AML-193 (cell line): ENCODE data around the gene ST14.
A peak's percentile ranks its signal among the peaks of the same experiment; 100 is the strongest.

Source experiments
- DNase-seq, 2 experiments: peaks; one replicate each; lab custom pipeline; 2025; lab: John Stamatoyannopoulos, UW

The ST14 gene

DNA sequence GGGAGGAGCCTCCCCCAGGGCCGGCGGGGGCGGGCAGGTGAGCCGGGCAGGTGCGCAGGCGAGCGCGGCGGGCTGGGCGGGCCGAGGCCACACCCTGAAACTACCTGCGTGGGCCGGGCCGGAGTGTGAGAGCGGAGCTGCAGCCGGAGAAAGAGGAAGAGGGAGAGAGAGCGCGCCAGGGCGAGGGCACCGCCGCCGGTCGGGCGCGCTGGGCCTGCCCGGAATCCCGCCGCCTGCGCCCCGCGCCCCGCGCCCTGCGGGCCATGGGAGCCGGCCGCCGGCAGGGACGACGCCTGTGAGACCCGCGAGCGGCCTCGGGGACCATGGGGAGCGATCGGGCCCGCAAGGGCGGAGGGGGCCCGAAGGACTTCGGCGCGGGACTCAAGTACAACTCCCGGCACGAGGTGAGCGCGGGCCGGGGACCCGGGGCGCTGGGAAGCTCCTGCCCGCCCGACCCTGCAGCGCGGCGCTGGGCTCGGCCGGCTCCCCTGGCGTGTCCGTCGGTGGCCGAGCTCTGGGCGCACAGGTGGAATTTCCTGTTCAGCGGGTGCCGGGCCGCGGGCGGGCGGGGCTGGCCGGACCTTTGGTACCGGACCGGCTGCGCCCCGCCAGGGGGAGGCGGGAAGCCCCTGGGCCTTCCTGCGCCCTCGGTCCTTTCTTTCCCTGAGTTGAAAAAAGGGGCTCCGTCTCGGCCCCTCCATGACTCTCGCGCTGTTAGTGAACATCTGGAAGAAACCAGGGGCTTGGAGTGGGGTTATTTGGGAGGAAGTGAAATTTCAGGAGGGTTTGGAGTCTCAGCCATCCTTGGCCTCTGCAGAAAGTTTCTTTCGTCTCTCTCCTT lies at the start of gene ST14:
Gene ST14, plus strand, starts transcription at position 126 of the 841 bp plus-strand sequence. Its CDS starts 198 bp downstream, at position 324.
- no peak for DNase-seq

DNA sequence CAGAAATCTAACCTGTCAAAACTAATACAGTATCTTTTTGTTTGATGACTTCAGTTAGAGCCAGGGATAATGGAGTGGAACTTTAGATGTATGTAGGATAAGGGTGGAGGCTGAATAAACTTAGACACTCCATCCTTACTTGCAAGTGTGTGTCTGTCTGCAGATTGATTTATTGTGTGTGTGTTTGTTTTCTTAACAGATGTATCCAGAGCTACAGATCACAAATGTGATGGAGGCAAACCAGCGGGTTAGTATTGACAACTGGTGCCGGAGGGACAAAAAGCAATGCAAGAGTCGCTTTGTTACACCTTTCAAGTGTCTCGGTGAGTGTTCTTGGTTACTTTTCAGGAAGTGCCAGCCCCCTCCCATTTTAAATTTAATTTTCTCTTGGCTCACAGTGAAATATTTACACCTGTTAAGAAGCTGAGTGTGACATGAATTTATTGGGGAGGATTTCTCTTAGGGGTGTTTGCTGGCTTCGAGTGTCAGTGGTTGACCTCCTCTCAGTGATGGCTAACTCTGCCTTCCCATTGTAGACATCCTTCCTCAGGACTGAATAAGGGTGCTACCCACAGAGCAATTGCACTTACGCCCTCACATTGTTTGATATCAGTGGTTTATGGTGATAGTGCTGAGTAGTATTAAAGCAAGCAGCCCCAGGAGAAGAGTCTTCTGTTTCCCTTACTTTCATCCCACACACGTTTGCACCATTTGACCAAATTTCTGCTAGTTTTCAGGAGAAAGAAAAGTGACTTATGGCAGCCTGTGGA lies 49.1 kb upstream of the ST14 start:
- no peak for DNase-seq

DNA sequence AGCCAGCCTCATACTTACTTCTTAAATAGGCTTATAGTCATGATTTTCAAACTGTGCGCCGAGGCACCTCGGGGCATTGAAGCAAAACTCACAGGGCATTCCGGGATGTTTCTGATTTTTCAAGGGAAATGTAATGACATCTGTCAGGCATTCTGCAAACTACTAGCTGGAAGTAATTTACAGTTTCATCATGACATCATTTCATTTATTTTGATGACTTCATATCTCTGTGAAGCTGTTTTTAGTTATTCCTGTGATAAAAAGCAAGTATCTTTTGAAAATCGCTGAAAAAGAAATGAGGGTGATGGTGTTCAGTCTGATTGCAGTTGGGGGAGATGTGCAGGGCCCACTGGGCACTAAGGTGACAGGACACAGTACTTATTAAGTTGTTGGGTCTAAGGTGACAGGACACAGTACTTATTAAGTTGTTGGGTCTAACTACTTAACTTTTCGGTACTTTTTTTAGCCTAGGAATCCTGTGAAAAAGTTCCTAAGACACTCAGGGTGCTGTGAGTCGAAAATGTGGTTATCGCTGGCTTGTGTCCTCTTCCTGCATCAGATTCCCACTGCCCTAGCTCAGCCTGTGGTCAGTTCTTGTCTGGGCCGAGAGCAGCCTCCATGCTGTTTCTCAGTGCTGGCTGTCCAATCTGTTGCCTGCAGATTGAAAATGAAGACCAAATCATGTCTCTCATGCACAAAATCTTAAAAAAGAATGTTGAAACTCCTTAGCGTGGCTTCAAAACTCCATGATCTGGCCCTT lies 47.3 kb upstream of the ST14 start:
- no peak for DNase-seq

DNA sequence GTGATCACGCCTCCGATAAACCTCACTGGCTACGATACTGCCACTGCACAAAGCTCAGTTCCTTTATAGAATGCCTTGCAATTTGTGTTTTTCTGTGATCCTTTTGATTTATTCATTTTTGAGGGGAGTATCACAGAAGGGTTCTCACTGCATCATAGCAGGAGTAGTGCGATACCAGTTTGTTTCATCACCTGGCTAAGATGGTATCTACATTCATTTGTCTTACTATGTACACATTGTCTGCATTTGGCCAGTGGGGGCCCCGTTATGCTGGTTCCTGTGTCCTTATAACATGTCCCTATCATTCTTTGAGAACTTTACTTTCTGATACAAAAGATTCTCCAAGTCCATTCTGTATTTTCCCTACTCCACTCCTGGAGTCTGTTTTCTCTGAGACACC lies 45.3 kb upstream of the ST14 start:
- no peak for DNase-seq

DNA sequence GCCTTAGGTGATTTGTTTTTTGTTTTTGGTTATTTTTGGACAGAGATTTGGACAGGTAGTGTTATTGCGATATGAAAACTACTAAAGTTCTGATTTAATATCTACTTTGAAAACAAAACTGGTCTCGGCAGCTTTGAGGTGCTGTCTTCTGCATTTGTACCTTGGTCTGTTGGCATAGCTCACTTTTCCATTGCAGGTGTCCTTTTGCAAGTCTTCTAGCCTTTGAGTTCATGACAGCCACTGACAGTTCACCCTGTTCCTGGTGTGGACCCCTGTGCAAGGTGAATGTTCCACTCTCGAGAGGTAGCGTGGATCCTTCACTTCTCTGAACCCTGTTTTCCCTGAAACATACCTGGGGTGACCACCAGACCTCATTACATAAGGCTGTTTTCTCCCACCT lies 44.9 kb upstream of the ST14 start:
- no peak for DNase-seq

DNA sequence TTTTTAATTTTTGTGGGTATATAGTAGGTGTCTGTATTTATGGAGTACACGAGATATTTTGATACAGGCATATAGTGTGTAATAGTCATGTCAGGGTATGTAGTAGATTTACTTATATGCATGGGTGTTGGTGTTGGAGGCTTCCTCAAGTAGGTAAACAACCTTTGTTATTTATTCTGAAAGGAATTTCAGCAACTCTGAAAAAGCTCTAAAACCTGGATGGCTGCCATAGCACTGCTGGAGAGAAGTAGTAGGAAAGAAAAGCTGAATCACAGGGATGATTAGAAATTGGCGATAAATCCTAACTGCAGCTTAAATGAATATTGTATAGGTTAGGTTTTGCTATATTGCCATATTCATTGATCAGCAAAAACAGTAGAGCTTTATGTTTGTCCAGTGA lies 44.4 kb upstream of the ST14 start:
- no peak for DNase-seq

DNA sequence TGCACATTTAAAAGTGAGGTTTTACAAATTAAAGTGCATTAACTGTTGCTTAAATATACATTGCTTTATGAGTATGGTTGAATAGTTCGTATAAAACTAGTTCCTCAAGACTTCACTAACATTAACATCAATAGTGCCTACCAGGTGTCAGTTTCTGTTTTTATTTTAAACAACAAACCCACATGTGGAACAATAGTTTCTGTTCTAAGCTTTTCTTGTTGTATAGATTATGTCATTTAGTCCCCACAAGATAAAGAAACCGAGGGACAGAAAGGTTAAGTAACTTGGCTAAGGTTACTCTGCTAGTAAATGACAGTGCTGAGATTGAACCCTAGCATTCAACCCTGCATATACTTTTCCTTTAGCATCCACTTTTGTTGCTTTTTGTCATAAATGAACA lies 41.4 kb upstream of the ST14 start:
- no peak for DNase-seq

DNA sequence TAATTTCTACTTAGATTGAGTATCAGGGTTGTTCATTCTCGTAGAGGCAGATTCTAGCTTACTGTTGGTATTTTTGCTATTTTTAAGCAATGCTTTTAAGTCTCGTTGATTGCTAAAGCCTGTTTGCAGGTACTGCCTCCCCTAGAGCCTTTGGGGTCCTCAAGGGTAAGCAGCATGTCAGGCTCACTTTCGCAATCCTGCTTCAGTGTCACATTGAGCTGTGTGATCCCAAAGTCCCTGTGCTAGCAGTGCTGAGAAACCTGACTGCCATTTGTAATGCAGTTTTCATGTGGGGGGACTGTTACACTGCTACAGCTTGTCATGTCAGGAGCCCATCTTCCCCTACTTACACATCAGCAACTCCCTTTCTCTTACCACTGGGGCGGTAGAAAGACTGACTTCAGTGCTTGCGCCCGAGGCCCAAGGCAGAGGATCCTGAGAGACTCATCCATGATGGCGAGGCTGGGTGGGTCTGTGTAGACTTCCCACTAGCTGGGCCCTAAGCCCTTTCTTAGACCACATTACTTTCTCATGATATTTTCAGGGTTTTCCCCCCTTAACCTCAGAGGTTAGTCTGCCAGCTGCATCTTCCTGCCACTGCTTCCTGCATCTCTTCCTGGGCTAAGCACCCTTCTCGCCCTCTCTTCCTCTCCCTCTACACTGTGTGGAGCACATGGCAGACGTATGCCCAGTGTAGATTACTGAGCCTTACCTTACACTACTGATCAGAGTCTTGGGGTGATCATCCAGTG lies 40.8 kb upstream of the ST14 start:
- DNase-seq = peak; percentile 28 to 31

DNA sequence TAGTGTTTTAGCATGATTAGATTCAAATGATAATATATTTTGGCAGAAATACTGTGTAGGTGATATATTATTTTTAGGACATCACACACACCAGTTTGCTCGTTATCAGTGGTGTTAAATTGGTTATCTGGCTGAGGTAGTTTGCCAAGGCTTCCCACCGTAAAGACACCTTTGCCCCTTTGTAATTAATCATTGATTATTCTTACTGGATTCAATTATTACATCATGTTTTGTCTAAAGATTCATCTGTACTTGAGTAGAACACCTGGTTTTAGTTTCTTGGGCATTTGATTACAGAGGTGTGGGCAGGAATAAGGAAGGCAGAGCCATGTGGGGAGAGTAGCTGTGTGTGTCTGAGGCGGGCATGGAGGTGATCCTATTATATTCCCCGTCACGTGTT lies 39.5 kb upstream of the ST14 start:
- DNase-seq = no peak

DNA sequence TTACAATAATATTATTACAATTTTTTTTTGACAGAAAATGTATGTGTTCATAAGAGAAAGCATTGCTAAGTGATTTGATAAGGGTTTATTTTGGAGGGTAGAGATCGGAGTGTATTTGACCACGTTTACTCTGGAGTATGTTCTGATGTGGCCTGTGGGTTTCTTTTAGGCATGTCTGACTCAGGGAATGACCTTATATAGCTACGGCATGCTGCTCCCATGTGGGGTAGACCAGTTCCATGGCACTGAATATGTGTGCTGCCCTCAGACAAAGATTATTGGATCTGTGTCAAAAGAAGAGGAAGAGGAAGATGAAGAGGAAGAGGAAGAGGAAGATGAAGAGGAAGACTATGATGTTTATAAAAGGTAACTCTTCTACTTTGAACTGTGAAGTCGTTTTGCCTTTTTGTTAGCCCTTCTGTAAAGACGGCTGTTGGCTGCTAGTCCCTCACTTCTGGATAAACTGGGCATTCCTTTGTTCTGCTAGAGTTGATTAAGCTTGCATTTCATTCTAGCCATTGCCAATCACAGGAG lies 38.1 kb upstream of the ST14 start:
- no peak for DNase-seq

DNA sequence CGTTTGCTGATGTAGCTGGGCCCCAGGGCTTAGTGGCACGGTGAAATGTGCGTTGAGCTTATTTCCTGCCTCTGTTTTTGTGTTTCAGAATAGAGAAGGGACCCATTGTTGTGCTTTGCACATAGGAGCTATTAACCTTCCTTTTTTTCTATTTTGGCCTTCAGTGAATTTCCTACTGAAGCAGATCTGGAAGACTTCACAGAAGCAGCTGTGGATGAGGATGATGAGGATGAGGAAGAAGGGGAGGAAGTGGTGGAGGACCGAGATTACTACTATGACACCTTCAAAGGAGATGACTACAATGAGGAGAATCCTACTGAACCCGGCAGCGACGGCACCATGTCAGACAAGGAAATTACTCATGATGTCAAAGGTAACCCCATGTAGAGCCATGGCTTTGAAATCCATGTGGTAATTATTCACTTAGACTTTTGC lies 37.4 kb upstream of the ST14 start:
- DNase-seq = no peak

DNA sequence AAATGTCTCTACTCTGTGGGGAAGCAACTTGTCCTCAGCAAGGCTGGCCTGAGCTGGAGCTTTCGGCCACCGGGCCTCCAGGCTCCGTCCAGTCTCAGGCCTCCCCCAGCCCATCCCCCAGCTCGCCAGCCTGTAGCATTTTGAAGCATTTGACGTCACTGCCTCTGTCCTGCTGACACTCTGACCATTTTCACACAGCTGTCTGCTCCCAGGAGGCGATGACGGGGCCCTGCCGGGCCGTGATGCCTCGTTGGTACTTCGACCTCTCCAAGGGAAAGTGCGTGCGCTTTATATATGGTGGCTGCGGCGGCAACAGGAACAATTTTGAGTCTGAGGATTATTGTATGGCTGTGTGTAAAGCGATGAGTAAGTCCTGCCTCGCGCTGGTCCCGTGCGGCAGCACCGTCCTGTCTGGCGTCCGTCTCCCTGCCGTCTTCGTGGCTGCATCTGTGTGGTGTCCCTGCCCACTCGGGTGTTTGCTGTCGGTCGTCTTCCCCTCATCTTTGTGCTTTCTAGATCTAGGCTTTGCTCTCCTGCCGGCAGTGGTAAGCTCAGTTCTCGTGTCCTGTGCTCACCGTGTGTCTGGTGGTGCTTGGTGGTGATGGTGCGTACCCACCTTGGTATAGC lies 36.1 kb upstream of the ST14 start:
- no peak for DNase-seq

DNA sequence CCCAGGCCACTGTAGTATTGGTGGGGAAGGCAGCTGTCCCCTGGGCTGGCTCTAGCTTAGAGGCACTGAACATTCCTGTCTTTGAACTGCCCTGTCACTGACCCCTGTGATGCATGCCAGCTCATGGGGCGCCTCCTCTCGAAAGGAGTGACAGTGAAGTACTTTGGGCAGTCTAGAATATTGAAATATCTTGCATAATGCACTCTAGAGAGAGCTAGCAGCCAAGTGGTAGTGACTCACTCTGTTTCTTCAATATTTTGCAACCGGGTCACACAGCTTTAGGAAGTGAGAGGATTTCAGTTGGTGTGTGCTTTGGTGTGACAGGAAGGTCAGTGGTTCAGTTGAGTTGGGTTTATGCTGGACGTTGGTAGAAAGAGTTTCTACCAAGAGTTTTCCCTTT lies 35.5 kb upstream of the ST14 start:
- DNase-seq = peak; percentile 99

DNA sequence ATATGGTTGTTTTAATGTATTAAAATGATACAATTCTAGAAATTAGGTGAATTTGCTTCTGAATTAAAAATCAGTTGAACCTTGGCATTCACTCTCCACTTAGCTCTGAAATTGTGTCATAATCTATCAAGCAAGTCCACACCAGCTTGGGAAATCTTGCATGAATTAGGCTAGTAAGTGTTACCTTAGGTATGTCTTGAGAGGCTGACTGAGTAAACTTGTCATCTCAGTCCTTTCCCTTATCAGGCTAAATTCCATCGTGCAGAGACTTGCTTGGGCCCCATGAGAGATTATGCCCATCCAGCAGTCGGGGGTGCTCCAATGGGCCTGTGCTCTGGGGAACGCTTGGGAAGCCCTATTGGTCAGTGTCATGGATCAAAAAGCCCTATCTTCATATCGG lies 33.9 kb upstream of the ST14 start:
- no peak for DNase-seq

DNA sequence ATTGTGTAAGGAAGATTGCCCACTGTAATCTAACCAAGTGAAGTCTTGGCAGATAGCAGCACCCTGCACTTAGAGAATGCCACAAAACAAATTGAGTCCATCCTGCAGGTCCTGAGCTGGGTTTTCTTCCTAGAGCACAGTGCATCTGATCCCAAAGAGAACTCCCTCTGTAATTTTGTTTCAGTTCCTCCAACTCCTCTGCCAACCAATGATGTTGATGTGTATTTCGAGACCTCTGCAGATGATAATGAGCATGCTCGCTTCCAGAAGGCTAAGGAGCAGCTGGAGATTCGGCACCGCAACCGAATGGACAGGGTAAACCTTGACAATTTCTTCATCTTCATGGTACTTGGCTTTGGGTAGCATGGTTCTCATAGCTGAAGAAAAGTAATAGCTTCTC lies 33.1 kb upstream of the ST14 start:
- DNase-seq = no peak

DNA sequence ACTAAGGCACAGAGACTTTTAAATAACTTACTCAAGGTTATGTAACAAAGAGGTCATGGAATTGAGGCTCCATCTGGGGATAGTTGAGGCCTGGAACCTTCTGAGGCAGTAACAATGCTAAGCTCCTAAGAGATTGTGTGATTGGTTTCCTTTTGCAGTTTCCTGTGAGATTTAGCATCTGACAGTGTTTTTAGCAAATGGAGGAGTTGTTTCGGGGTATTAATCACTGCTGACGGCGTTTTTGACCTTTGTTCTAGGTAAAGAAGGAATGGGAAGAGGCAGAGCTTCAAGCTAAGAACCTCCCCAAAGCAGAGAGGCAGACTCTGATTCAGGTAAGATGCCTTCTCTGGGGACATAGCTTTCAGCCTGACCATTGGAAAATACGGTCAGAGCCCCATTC lies 32.1 kb upstream of the ST14 start:
- no peak for DNase-seq

DNA sequence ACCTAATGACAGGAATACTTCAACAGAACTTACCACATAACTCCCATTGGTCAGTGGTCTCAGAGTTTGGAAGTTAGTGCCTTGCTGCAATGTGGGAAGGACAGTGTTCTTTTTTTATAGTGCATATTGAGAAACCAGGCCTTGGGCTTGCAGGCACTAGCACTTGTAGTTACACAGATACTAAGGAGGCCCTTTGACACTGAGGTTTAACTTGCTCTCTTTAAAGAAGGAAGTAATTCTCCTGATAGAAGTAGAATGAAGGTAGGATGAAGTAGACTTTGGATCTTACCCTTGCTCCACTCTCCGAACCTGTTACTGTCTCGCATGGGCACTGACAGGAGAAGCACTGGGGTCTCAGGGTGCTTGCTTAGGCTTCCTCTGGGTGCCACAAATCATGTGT lies 31.0 kb upstream of the ST14 start:
- no peak for DNase-seq

DNA sequence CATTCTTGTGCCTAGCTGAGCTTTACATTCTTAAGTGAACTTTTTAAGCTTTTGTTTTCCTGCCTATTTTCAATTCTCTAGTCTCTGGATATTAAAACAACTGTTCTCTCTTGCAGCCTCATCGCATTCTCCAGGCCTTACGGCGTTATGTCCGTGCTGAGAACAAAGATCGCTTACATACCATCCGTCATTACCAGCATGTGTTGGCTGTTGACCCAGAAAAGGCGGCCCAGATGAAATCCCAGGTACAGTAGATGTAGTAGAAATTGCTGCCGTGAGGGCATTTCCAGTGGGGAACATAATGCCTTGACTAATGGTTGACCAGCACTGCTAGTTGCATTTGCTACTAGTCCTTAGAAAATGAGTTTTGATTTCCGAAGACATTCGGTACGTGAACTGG lies 29.7 kb upstream of the ST14 start:
- no peak for DNase-seq

DNA sequence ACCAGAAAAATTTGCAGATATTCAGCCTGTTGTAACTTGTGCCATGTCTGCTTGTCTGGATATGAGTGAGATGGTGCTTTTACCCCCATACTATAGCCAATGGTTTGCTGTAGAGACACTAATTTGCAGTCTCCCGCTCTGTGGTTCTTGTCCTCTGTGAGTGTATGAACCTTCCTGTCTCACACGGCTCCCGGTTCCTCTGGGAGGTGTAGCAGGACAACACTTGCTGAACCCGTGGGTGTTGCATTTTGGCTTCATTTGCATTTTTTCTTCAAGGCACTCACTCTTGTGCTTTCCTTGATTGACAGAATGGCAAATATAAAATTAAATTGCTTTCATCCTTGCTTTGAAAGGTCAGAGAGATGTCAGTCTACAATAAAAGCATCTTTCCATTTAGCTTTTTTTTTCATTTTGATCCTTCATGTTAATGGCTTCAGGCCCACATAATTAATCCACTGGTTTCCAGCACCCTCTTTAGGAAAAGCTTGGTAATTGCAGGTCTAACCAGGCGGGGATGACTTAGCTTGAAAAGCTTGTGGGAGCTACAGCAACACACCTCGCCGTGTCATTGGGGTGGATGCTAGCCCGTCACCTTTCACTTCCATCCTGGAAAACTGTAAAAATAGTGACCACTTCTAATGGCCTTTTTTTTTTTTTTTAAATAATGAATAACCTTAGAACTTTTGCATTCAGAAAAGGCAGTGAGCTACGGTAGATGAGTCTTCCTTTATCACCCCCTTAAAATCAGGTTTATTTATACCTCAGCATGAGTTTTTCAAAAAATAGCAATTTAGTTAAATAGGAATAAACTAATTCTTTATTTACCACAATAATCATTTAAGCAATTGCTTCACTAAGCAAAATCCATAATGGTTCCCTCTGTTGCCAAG lies 27.4 kb upstream of the ST14 start:
- peak; percentile 67 to 73 for DNase-seq

DNA sequence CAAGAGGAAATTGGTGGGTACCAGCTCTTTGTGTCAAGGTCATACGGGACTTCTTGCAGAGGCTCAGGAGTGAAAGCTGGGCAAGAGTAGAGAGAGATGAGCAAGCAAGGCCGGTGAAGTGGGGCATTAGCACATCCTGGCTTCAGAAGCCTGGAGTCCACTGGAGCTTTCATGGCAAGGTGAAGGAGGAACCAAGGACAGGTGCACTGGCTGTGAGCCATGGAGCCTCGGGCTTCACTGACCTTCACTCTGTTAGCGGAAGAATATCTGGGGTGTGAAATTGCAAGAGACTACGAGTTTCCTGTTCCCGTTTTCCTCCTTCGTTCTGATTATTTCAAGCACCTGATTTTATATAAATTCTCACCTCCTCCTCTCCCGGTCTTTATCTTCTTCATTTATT lies 25.9 kb upstream of the ST14 start:
- no peak for DNase-seq
